ENCODE measurements around the gene PALD1. TPM values are rescaled to one million over a fixed set of nuclear protein-coding genes. Genes with fewer than 3 reads are reported as not detected.

The PALD1 gene
- total and polyA plus RNA-seq, 4 experiments from 2014 or later: not detected

GRCh38 chr10:70537398-70538194 lies 59.0 kb downstream of the PALD1 start:
- H3K9me3 ChIP-seq (ENCODE audit: control insufficient read depth in 1 of 2, low read length in 2 of 2): no peaks in the 10 kb centered on the region

GRCh38 chr10:70538195-70538520 lies 59.6 kb downstream of the PALD1 start:
- CTCF ChIA-PET (ENCODE audit: partially characterized antibody): no interaction called here
- Mint-ChIP-seq H3K4me1 (no peaks in the 10 kb centered on the region), H3K36me3 (no peaks in the 10 kb centered on the region), H3K4me3 (no peak overlapping the region), H3K27ac (no peak overlapping the region), H3K9me3 (no peaks in the 10 kb centered on the region), H3K27me3 (no peaks in the 10 kb centered on the region)
- no peak overlapping the region for H3K4me3 ChIP-seq (ENCODE audit: low read length in 2 of 2)
- no peaks in the 10 kb centered on the region for H3K36me3 ChIP-seq (ENCODE audit: insufficient read depth, low read length)
- no peaks in the 10 kb centered on the region for H3K27me3 ChIP-seq (ENCODE audit: insufficient read depth, low read length)
- no peaks in the 10 kb centered on the region for H3K9me3 ChIP-seq (ENCODE audit: control insufficient read depth in 1 of 2, low read length in 2 of 2)
- no peak for DNase-seq
- no peaks in the 10 kb centered on the region for H3K4me1 ChIP-seq (ENCODE audit: insufficient read depth, low read length)
- POLR2A ChIA-PET (ENCODE audit: partially characterized antibody): no interaction called here
- intact Hi-C loops (cut with micrococcal nuclease): no loop called here
- no peak overlapping the region for H3K27ac ChIP-seq (ENCODE audit: low read depth, low read length)

More at GRCh38 chr10:70537398-70538194, 59.0 kb downstream of the PALD1 start:
- no peaks in the 10 kb centered on the region for H3K27me3 Mint-ChIP-seq
- no peak overlapping the region for H3K4me3 Mint-ChIP-seq
- H3K36me3 ChIP-seq (ENCODE audit: insufficient read depth, low read length): no peaks in the 10 kb centered on the region
- H3K4me3 ChIP-seq (ENCODE audit: low read length in 2 of 2): no peak overlapping the region
- H3K36me3 Mint-ChIP-seq: no peaks in the 10 kb centered on the region
- CTCF ChIA-PET (ENCODE audit: partially characterized antibody): interaction anchor here (1.7 kb wide), 1 partner anchor 76 kb away, joined by 13 read pairs; no protein-coding TSS in a partner anchor
- POLR2A ChIA-PET (ENCODE audit: partially characterized antibody): no interaction called here
- no peak for DNase-seq
- H3K27ac ChIP-seq (ENCODE audit: low read depth, low read length): no peak overlapping the region
- H3K4me1 Mint-ChIP-seq: peaks cover 0 to 1% (median 0%) of the 10 kb centered on the region in 4 donors
- intact Hi-C loops (cut with micrococcal nuclease): no loop called here
- H3K27ac Mint-ChIP-seq: no peak overlapping the region
- H3K9me3 Mint-ChIP-seq: no peaks in the 10 kb centered on the region
- H3K27me3 ChIP-seq (ENCODE audit: insufficient read depth, low read length): no peaks in the 10 kb centered on the region
- no peaks in the 10 kb centered on the region for H3K4me1 ChIP-seq (ENCODE audit: insufficient read depth, low read length)

- H3K9me3 ChIP-seq (ENCODE audit: control insufficient read depth in 1 of 2, low read length in 2 of 2): no peaks in the 10 kb centered on the region
- Mint-ChIP-seq H3K4me3 (no peak overlapping the region), H3K9me3 (no peaks in the 10 kb centered on the region), H3K36me3 (no peaks in the 10 kb centered on the region), H3K4me1 (no peaks in the 10 kb centered on the region), H3K27ac (no peak overlapping the region), H3K27me3 (no peaks in the 10 kb centered on the region)
- ChIA-PET CTCF (ENCODE audit: partially characterized antibody) (no interaction called here), POLR2A (ENCODE audit: partially characterized antibody) (no interaction called here)
- intact Hi-C loops (cut with micrococcal nuclease): no loop called here
- no peaks in the 10 kb centered on the region for H3K27me3 ChIP-seq (ENCODE audit: insufficient read depth, low read length)
- DNase-seq: no peak
- no peaks in the 10 kb centered on the region for H3K36me3 ChIP-seq (ENCODE audit: insufficient read depth, low read length)
- H3K4me3 ChIP-seq (ENCODE audit: low read length in 2 of 2): no peak overlapping the region
- H3K27ac ChIP-seq (ENCODE audit: low read depth, low read length): no peak overlapping the region
- H3K4me1 ChIP-seq (ENCODE audit: insufficient read depth, low read length): no peaks in the 10 kb centered on the region
Observed at GRCh38 chr10:70538731-70539338, 60.3 kb downstream of the PALD1 start.

GRCh38 chr10:70539471-70539870 lies 60.9 kb downstream of the PALD1 start:
- CTCF ChIA-PET (ENCODE audit: partially characterized antibody): interaction anchor here (5.8 kb wide), 1 partner anchor 77 kb away, joined by 38 read pairs; no protein-coding TSS in a partner anchor

GRCh38 chr10:70540089-70540788 lies 61.7 kb downstream of the PALD1 start:
- no peaks in the 10 kb centered on the region for H3K9me3 Mint-ChIP-seq
- H3K27ac ChIP-seq (ENCODE audit: low read depth, low read length): no peak overlapping the region
- no peaks in the 10 kb centered on the region for H3K9me3 ChIP-seq (ENCODE audit: control insufficient read depth in 1 of 2, low read length in 2 of 2)
- no peaks in the 10 kb centered on the region for H3K27me3 ChIP-seq (ENCODE audit: insufficient read depth, low read length)
- H3K36me3 Mint-ChIP-seq: no peaks in the 10 kb centered on the region
- ChIA-PET CTCF (ENCODE audit: partially characterized antibody) (interaction anchor here (5.8 kb wide), 1 partner anchor 78 kb away, joined by 38 read pairs; no protein-coding TSS in a partner anchor), POLR2A (ENCODE audit: partially characterized antibody) (no interaction called here)
- H3K4me1 Mint-ChIP-seq: no peaks in the 10 kb centered on the region
- intact Hi-C loops (cut with micrococcal nuclease): loop anchor here (5.0 kb wide), 1 partner anchor 318 kb away; no protein-coding TSS in a partner anchor
- DNase-seq: peak in 1 of 5 donors; percentile 10
- no peak overlapping the region for H3K4me3 ChIP-seq (ENCODE audit: low read length in 2 of 2)
- no peaks in the 10 kb centered on the region for H3K36me3 ChIP-seq (ENCODE audit: insufficient read depth, low read length)
- H3K4me3 Mint-ChIP-seq: no peak overlapping the region
- H3K4me1 ChIP-seq (ENCODE audit: insufficient read depth, low read length): no peaks in the 10 kb centered on the region
- H3K27ac Mint-ChIP-seq: peak overlapping the region in 1 of 7 donors; percentile 15
- no peaks in the 10 kb centered on the region for H3K27me3 Mint-ChIP-seq

More at GRCh38 chr10:70539471-70539870, 60.9 kb downstream of the PALD1 start:
- no peaks in the 10 kb centered on the region for H3K36me3 ChIP-seq (ENCODE audit: insufficient read depth, low read length)
- intact Hi-C loops (cut with micrococcal nuclease): no loop called here
- no peak overlapping the region for H3K4me3 Mint-ChIP-seq
- H3K36me3 Mint-ChIP-seq: no peaks in the 10 kb centered on the region
- no peak for DNase-seq
- H3K27me3 ChIP-seq (ENCODE audit: insufficient read depth, low read length): no peaks in the 10 kb centered on the region
- no peaks in the 10 kb centered on the region for H3K9me3 Mint-ChIP-seq
- no peak overlapping the region for H3K27ac ChIP-seq (ENCODE audit: low read depth, low read length)
- no peaks in the 10 kb centered on the region for H3K4me1 ChIP-seq (ENCODE audit: insufficient read depth, low read length)
- H3K9me3 ChIP-seq (ENCODE audit: control insufficient read depth in 1 of 2, low read length in 2 of 2): no peaks in the 10 kb centered on the region
- POLR2A ChIA-PET (ENCODE audit: partially characterized antibody): no interaction called here
- no peaks in the 10 kb centered on the region for H3K4me1 Mint-ChIP-seq
- no peak overlapping the region for H3K4me3 ChIP-seq (ENCODE audit: low read length in 2 of 2)
- no peaks in the 10 kb centered on the region for H3K27me3 Mint-ChIP-seq
- H3K27ac Mint-ChIP-seq: no peak overlapping the region

GRCh38 chr10:70540789-70541360 lies 62.3 kb downstream of the PALD1 start:
- ChIA-PET POLR2A (ENCODE audit: partially characterized antibody) (no interaction called here), CTCF (ENCODE audit: partially characterized antibody) (interaction anchor here (5.8 kb wide), 1 partner anchor 78 kb away, joined by 38 read pairs; no protein-coding TSS in a partner anchor)
- Histone ChIP-seq H3K27ac (ENCODE audit: low read depth, low read length) (no peak overlapping the region), H3K9me3 (ENCODE audit: control insufficient read depth in 1 of 2, low read length in 2 of 2) (no peaks in the 10 kb centered on the region), H3K27me3 (ENCODE audit: insufficient read depth, low read length) (no peaks in the 10 kb centered on the region), H3K36me3 (ENCODE audit: insufficient read depth, low read length) (no peaks in the 10 kb centered on the region), H3K4me3 (ENCODE audit: low read length in 2 of 2) (no peak overlapping the region), H3K4me1 (ENCODE audit: insufficient read depth, low read length) (no peaks in the 10 kb centered on the region)
- H3K9me3 Mint-ChIP-seq: no peaks in the 10 kb centered on the region
- DNase-seq: no peak
- H3K27ac Mint-ChIP-seq: no peak overlapping the region
- no peak overlapping the region for H3K4me3 Mint-ChIP-seq
- no peaks in the 10 kb centered on the region for H3K4me1 Mint-ChIP-seq
- H3K36me3 Mint-ChIP-seq: no peaks in the 10 kb centered on the region
- no peaks in the 10 kb centered on the region for H3K27me3 Mint-ChIP-seq
- intact Hi-C loops (cut with micrococcal nuclease): loop anchor here (5.0 kb wide), 1 partner anchor 319 kb away; no protein-coding TSS in a partner anchor
